Gastrocnemius medialis (tissue), 4 donors: ENCODE results near the gene CLUH. TPM values are rescaled to one million over a fixed set of nuclear protein-coding genes. Genes with fewer than 3 reads are reported as not detected.
A peak's percentile ranks its signal among the peaks of the same experiment; 100 is the strongest.

Experiments used
- ATAC-seq, 2 donors: fragments of 150-250 bp; one replicate each; pipeline ENCODE4 v1.9.1; 2016
- DNase-seq, 2 donors: peaks; one replicate each; pipeline ENCODE4 v3.0.0-alpha.2; 2019
- H3K27ac ChIP-seq, 4 donors: fragments of 200-600 bp; sonication (generic); 1 replicate in 1 of 4; 2 replicates in 3 of 4; pipeline ENCODE4 v1.5.1; 2016 to 2018; ENCODE audit warnings: mild to moderate bottlenecking in 2 of 4, moderate library complexity in 1 of 4
- H3K27me3 ChIP-seq, 3 donors: fragments of 200-600 bp; sonication (generic) in 2 of 3; 1 replicate in 1 of 3; 2 replicates in 2 of 3; pipeline versions ENCODE4 v1.5.1 to v1.6.0; 2016 to 2019; ENCODE audit warnings: mild to moderate bottlenecking in 1 of 3, moderate library complexity in 1 of 3
- H3K36me3 ChIP-seq, 2 donors: fragments of 200-600 bp; sonication (generic) in 1 of 2; one replicate each; pipeline ENCODE4 v1.5.1; 2017 to 2018
- H3K4me1 ChIP-seq, 2 donors: fragments of 200-600 bp; sonication (generic) in 1 of 2; one replicate each; pipeline ENCODE4 v1.5.1; 2016 to 2017; ENCODE audit warnings: mild to moderate bottlenecking in 2 of 2
- H3K4me3 ChIP-seq, 4 donors: fragments of 200-600 bp; sonication (generic) in 3 of 4; 1 replicate in 1 of 4; 2 replicates in 3 of 4; pipeline ENCODE4 v1.5.1; 2016 to 2019; ENCODE audit warnings: mild to moderate bottlenecking in 2 of 4
- H3K9me3 ChIP-seq, 3 donors: fragments of 200-600 bp; sonication (generic) in 2 of 3; 1 replicate in 1 of 3; 2 replicates in 2 of 3; pipeline ENCODE4 v1.5.1; 2016 to 2019
- POLR2A ChIP-seq, 2 donors: fragments of 450-650 bp; IDR thresholded peaks; one replicate each; pipeline ENCODE4 v1.6.1; 2017; ENCODE audit warnings: antibody characterized with exemption in 2 of 2, mild to moderate bottlenecking in 2 of 2, moderate library complexity in 2 of 2
- in situ Hi-C, 4 donors: fragments of 200-750 bp; cut with MboI; loops; one replicate each; pipeline versions ENCODE4 v1.15.0 to v1.8.0; 2017; ENCODE audit warnings: low sequenced_read_pairs in 4 of 4
- intact Hi-C: fragments of 100-400 bp; cut with DNase I; formaldehyde crosslinking; loops from one replicate; pipeline ENCODE4 v1.15.1; 2023; ENCODE audit warnings: low total_unique reads
- total RNA-seq, 4 donors: library from RNA; depleted of rRNA; stranded (reverse); fragments of >200 nt; gene quantifications; one replicate each; pipeline versions ENCODE4 v1.1.0 to v1.2.3, GENCODE V29; 2016
- TF ChIP-seq, protein P1 (sequence below), 5 experiments: fragments of 450-650 bp in 3 of 5; fragments of 200-600 bp in 2 of 5; sonication (generic) in 2 of 5; IDR thresholded peaks in 4 of 5; conservative IDR thresholded peaks in 1 of 5; 1 replicate in 4 of 5; 2 replicates in 1 of 5; pipeline ENCODE4 v1.5.1; 2016 to 2019; ENCODE audit warnings: antibody characterized with exemption in 5 of 5, mild to moderate bottlenecking in 3 of 5, moderate library complexity in 3 of 5

The CLUH gene
- total RNA-seq, 4 donors from 2014 or later: 104 to 286 (median 211) TPM

DNA sequence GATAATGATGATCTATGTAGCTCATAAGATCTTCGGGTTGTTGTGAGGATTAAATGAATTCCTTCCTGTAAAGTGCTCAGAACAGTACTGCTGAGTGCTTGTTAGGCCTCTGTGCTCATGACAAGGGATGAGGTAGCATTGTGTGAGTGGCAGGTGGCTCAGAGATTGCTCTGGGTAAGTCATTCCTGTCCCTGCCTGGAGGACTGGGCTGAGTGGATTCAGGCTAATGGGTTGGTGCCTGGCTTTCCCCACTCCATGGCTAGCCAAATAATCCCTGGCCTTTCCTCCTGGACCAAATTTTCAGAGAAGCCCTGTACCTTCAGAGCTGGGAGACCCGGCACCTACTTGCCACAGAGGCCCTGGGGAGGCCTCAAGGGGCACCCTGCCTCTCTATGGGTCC, 39.2 kb upstream of the CLUH start:
- ATAC-seq: no peak
- Histone ChIP-seq H3K27ac (no peak overlapping the region), H3K4me3 (no peak overlapping the region), H3K36me3 (no peaks in the 10 kb centered on the region), H3K9me3 (no peaks in the 10 kb centered on the region), H3K27me3 (peaks cover 33 to 42% (median 35%) of the 10 kb centered on the region in 3 donors), H3K4me1 (no peaks in the 10 kb centered on the region)
- TF ChIP-seq, protein P1, sequence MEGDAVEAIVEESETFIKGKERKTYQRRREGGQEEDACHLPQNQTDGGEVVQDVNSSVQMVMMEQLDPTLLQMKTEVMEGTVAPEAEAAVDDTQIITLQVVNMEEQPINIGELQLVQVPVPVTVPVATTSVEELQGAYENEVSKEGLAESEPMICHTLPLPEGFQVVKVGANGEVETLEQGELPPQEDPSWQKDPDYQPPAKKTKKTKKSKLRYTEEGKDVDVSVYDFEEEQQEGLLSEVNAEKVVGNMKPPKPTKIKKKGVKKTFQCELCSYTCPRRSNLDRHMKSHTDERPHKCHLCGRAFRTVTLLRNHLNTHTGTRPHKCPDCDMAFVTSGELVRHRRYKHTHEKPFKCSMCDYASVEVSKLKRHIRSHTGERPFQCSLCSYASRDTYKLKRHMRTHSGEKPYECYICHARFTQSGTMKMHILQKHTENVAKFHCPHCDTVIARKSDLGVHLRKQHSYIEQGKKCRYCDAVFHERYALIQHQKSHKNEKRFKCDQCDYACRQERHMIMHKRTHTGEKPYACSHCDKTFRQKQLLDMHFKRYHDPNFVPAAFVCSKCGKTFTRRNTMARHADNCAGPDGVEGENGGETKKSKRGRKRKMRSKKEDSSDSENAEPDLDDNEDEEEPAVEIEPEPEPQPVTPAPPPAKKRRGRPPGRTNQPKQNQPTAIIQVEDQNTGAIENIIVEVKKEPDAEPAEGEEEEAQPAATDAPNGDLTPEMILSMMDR (IDR thresholded peaks at IDR 0.05 in 4 of 5, conservative IDR thresholded peaks at IDR 0.05 in 1 of 5): no peak
- no peak for TF ChIP-seq POLR2A (IDR thresholded peaks at IDR 0.05)
- in situ Hi-C loops (no loop called here), intact Hi-C loops (no loop called here)
- no peak for DNase-seq

GRCh38 chr17:2749784-2750181, 38.2 kb upstream of the CLUH start:
- peaks cover 32 to 44% (median 35%) of the 10 kb centered on the region in 3 donors for H3K27me3 ChIP-seq
- no peak overlapping the region for H3K4me3 ChIP-seq
- no peaks in the 10 kb centered on the region for H3K9me3 ChIP-seq
- DNase-seq (peak; percentile 20 to 40), ATAC-seq (peak in 1 of 2 donors; percentile 46)
- TF ChIP-seq, protein P1 (IDR thresholded peaks at IDR 0.05 in 4 of 5, conservative IDR thresholded peaks at IDR 0.05 in 1 of 5): no peak
- no peak for TF ChIP-seq POLR2A (IDR thresholded peaks at IDR 0.05)
- no peaks in the 10 kb centered on the region for H3K36me3 ChIP-seq
- in situ Hi-C loops (no loop called here), intact Hi-C loops (no loop called here)
- no peak overlapping the region for H3K27ac ChIP-seq
- H3K4me1 ChIP-seq: no peaks in the 10 kb centered on the region

DNA sequence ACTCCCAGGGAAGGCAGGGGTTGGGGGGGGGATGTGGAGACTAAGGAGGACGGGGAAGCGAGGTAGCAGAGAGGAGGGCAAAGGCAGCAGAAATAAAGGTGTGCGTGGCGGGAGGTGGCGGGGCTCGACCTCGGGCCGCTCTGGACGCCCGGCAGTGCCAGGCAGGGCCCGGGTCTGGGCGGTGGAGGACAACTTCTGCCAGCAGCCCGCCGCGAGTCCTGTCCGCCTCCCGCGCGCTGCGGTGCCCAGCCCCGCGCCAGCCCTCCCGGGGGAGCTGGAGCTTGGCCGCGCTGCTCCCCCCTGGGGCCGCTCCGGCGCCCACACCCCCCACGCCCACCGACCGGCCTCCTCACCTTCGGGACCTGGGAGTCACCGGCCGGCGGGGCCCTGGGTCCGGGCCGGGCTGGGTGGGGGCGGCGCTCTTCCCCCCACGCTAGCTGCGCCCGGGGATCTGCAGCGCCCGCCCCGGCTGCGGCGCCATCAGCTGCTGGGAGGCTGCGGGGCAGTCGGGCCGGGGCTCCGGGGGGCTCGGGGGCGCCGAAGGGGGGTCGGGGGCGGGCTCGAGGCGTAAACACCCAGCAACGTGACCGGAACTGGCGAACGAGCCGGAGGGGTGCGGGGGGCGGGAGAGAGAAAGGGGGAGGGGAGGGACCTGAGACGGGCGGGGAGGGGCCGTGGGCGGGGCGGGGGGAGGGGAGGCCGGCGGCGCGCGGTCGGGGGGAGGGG, 37.7 kb upstream of the CLUH start, which contains the start of gene CCDC92B:
Gene CCDC92B, minus strand, starts transcription at position 595 of the 726 bp plus-strand sequence. CDS start 14,507 bp downstream, outside the sequence.
- no peak for TF ChIP-seq POLR2A (IDR thresholded peaks at IDR 0.05)
- TF ChIP-seq, protein P1 (IDR thresholded peaks at IDR 0.05 in 4 of 5, conservative IDR thresholded peaks at IDR 0.05 in 1 of 5): no peak
- in situ Hi-C loops (no loop called here), intact Hi-C loops (no loop called here)
- no peaks in the 10 kb centered on the region for H3K9me3 ChIP-seq
- H3K4me1 ChIP-seq: no peaks in the 10 kb centered on the region
- no peaks in the 10 kb centered on the region for H3K36me3 ChIP-seq
- ATAC-seq (no peak), DNase-seq (no peak)
- H3K27ac ChIP-seq: no peak within 1 kb of the TSS
- H3K27me3 ChIP-seq: peaks cover 29 to 43% (median 35%) of the 10 kb centered on the region in 3 donors
- no peak within 1 kb of the TSS for H3K4me3 ChIP-seq

DNA sequence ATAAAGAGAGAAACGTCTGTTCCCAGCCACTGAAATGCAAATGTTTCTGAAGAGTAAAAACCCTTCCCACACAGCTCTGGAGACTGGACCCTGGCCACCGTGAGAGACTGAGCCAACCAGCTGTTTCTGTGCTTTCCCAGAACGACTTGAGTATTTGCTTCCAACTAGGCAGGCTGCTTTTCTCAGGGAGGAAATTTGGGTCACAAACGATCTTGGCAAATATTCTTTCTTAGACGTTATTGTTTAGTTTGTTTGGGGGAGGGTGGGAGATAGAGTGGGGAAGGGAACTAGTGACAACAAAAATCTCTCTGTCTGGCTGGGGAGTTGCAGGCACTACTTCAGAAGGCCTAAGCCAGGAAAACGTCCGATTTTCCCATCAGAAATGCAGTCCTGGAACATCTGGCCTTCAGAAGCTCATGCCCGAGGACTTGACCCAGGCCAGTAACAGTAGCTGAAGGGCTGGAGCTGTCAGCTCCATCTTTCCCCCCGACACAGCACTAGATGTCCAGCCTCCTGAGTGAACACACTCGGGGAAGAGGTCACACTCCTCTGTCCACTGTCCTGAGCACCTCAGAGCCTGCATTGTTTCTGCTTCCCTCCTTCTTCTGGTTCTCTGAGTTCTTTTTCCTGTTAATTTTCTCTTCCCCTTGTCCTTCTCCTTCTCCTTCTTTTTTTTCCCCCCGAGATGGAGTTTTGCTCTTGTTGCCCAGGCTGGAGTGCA, 33.9 kb upstream of the CLUH start:
- Histone ChIP-seq H3K36me3 (no peaks in the 10 kb centered on the region), H3K4me1 (no peaks in the 10 kb centered on the region), H3K4me3 (no peak overlapping the region), H3K9me3 (no peaks in the 10 kb centered on the region), H3K27ac (no peak overlapping the region), H3K27me3 (peaks cover 29 to 44% (median 35%) of the 10 kb centered on the region in 3 donors)
- ATAC-seq (no peak), DNase-seq (no peak)
- intact Hi-C loops (no loop called here), in situ Hi-C loops (no loop called here)
- TF ChIP-seq, protein P1 (IDR thresholded peaks at IDR 0.05 in 4 of 5, conservative IDR thresholded peaks at IDR 0.05 in 1 of 5): no peak
- no peak for TF ChIP-seq POLR2A (IDR thresholded peaks at IDR 0.05)
